Measurements from ENCODE around the gene NRAP.
A peak's percentile ranks its signal among the peaks of the same experiment; 100 is the strongest.
"Not testable (repeated sequence)": the region's sequence is repeated elsewhere in the genome, so short reads cannot be mapped to it uniquely, and the experiment has no call there.

NRAP gene

DNA sequence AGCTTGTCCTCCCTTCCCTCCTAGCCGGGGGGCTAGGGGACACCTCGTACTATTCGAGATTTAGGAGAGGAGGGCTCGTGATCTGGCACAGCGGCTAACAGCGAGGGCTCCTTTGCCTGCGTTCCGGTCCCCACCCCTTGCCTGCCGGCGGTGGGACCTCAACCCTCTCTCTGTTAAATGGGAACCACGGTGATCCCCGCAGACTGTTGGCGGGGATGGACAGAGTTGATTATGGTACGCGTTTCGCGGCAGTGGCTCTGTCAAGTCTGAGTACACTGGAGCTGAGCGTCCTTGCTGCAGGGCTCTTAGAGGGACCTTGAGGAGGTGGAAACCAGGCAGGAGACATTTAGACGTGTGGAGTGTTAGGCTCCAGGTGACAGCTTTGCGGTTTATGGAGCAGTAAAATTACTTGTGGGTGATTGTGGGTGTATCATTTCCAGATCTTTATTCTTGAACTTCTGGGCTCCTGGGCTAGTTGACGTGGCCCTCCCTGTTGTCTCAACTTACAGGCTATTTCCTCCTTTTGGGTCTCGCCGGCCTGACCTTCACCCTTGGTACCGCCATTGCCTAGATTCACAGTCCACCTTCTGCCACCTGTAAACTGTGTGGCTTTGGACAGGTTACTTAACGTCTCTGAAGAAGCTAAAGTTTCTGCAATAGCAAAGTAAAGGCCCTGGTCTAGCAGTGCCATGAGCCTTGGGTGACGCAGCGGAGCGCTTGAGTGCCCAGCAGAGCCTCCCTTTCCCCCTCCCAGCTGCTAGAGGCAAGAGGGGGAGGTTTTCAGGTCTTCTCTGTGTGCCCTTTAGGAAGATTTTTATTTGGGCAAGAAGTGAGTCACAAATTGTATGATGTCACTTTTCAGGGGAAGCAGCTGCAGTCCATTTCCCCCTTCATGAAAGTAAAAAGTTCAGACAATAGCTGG is 16.6 kb upstream of the NRAP start:
- no peak for DNase-seq

DNA sequence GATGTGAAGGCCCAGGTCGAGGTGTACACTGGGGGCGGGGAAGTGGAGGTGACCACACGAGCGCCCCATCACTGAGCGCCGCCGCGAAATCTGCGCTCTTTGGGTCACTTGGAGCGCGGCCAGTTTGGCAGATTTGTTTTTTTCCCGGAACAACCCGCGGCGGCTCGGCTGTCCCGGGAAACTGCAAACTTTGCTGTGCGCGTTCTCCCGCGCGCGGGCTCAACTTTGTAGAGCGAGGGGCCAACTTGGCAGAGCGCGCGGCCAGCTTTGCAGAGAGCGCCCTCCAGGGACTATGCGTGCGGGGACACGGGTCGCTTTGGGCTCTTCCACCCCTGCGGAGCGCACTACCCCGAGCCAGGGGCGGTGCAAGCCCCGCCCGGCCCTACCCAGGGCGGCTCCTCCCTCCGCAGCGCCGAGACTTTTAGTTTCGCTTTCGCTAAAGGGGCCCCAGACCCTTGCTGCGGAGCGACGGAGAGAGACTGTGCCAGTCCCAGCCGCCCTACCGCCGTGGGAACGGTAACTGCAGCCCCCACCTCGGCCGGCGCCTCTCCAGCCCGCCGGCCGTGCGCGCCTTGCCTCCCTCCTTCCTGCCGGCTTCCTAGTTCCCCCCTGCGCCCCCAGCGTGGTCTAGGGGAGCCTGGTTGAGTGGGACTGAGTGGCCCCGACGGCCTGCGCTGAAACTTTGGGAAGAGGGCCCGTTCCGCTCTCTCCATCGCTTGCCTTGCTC is 15.8 kb upstream of the NRAP start, which contains the start of gene CASP7:
Gene CASP7 (plus strand): TSS at position 450 of the 727 bp plus-strand sequence. CDS start 17,582 bp downstream, outside the sequence.
- DNase-seq = peak in 1 of 2 experiments; percentile 9

- no peak for DNase-seq
Measured at GRCh38 chr10:113666682-113667252, 2.9 kb upstream of the NRAP start.

GRCh38 chr10:113665806-113666354 is 2.0 kb upstream of the NRAP start:
- no peak for DNase-seq

DNA sequence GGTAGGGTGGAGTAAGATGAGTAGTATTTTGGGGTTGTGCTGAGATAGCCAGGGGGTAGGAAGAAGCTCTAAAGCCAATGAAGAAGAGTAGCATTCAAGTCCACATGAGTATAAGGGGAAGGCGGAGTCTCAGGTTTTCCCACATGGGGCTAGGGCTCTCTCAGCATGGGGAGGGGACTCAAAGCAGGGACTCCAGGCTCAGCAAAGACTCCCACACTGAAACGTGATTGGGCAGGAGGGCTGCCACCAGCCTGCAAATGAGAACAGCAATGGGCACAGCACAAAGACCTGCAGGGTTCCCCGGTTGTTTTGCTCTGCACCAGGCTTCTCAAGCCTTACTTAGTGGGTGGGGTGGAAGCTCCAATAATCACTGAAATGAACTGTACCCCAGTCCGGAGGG is 1.5 kb upstream of the NRAP start:
- no peak for DNase-seq

- no peak for DNase-seq
Measured at GRCh38 chr10:113663142-113663541, 699 bp downstream of the NRAP start.

DNA sequence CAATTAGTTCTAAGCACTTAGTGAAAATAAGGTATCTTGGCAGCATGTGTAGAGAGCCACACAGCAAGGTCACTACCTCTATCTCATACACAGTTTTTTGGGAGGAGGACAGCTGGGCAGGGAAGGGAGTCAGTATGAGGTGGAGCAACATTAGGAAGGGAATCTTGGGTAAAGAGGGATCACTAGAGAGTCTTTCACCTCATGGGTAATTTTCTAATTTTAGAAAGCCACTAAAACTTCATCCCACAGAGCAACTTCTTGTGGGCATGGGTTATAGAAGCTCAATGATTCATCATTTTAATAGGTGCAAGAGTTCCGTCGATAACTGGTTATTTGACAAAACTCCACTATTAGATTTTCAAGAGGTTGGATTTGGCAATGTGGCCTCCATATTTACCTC is 2.5 kb downstream of the NRAP start:
- no peak for DNase-seq

DNA sequence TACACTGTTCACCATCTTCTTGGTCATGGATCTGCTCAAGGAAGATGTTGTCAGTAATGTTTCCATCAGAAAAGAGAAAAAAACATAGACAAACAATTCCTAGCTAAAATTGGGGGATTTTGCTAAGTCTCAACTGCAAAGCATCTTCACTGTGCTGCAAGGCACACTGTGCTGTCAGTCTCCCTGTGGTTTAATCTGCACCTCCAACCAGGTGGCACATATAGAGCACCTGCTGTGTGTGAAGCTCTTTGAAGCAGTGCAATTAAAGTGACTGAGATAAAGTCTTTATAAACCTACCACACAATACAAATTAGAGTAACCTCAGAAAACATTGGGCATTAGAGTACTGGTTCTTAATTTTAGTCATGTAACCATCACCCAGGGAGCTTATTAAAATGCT is 6.3 kb downstream of the NRAP start:
- DNase-seq = no peak

GRCh38 chr10:113656896-113657295 is 6.9 kb downstream of the NRAP start:
- no peak for DNase-seq

DNA sequence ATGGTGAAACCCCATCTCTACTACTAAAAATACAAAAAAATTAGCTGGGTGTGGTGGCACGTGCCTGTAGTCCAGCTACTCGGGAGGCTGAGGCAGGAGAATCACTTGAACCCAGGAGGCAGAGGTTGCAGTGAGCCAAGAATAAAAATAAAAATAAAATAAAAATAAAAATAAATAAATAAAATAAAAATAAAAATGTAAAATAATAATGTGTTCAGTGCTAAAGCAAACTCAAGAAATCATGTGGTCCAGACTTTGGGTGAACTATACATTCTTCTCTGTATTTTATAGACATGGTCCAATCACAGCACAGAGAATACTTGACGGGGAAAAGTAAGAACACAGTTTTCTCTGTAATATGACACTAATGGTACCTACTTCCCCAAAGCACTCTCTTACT is 11.4 kb downstream of the NRAP start:
- DNase-seq = not testable (repeated sequence)

GRCh38 chr10:113651898-113652297 is 11.9 kb downstream of the NRAP start:
- DNase-seq = no peak

DNA sequence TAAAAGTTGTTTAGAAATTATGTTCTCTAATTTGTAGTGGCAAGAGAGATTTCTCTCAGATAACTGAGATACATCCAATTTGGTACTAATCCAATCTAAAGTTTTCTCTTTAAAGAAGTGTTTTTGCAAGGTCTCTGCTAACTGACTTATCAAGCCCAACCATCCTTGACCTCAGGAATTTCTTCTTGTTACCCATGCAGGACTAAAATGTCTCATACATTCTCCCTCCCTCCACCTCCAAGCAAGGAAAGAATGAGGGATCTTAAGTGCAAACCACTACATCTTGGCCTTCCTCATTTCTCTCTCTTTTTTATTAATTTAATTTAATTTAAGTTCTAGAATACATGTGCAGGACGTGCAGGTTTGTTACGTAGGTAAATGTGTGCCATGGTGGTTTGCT is 12.8 kb downstream of the NRAP start:
- DNase-seq = no peak

DNA sequence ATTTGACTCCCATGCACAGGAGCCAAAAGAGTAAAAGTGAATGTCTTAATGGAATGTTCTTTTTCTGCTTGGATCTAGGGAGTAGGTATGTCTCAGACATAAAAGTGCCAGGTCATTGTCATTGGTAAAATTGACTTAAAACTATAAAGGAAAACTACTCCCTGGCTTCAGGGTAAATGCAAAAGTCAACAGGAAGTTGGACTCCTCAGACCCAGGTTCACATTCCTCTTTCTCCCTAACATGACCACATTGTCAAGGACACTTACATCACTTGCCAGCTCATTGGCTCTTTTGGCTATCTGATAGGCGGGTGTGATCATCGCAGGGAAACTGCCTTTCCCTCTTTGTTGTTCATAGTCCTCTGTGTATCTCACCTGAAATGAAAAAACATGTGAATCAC is 13.7 kb downstream of the NRAP start:
- no peak for DNase-seq

GRCh38 chr10:113648478-113648877 is 15.4 kb downstream of the NRAP start:
- DNase-seq = no peak

DNA sequence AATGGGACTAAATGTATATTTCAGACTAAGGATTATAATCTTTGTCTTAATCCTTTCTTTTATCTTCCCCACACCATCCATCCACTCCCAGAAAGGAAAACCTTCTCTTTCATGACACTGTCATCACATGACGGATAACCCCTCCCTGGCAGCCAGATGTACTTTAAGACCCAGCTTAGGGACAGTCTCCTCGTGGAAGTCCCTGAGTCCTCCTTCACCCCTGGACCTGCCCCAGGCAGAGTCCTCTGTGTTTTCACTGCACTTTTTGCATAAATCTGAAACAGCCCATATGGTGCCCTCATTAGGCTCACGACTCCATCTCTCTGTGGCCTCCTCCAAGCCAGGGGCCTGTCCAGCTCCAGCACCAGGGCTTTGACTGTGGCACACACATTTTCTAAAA is 16.0 kb downstream of the NRAP start:
- DNase-seq = no peak

- no peak for DNase-seq
Measured at GRCh38 chr10:113646336-113647201, 17.3 kb downstream of the NRAP start.

- no peak for DNase-seq
Measured at GRCh38 chr10:113644185-113645120, 19.4 kb downstream of the NRAP start.

- no peak for DNase-seq
Measured at GRCh38 chr10:113643183-113643582, 20.7 kb downstream of the NRAP start.

DNA sequence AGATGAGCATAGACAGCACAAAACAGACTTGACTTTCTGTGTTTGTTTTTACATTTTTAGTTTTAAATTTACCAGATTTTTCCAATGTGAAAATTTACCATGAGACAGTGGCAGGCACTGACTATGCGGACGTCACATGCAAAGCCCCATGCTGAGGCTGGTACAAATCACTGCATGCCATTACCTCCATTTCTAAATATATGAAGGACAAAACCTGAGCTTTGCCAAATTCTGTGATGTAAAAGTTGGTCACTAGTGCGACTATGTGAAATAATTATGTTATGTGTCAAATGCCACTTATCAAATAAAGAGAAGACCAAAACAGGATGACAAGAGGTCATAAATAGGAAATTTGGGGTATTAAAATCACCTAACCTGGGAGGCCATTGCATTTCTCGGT is 22.1 kb downstream of the NRAP start:
- DNase-seq = no peak

- no peak for DNase-seq
Measured at GRCh38 chr10:113639966-113640365, 23.9 kb downstream of the NRAP start.

DNA sequence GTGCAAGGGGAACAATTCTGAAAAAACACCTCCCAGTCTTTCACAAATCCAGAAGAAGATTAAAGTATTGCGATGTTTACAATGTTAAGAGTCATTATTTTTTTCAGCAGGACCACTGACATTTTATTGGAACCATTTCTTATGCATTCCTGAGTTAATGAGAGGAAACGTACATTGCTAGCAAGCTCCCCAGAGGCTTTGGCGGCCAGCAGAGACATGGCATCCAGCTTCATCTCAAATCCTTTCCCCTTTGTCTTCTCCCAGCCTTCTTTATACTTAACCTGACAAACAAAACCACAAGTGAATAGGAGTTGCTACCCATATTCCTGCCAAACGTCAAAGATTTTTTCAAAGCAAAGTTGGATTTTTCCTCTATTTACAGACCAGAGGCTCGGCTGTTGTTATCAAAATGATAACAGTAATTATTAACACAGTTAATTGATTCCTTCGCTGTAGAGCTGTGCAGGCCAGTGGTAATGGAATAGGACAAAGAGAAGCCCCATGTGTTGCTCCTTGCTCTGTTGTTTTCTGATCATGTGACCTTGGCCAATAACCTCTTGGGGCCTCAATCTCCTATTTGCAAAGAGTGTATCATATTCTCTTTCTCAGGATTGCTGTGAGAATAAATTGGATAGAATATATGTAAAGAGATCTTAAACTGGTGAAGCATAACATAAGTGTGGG is 32.0 kb downstream of the NRAP start:
- no peak for DNase-seq

All from NCI-H446 (cell line).